GM19023 (cell line): ENCODE results near the gene CCDC188.

Source experiments
- ATAC-seq: cut with Tn5 transposase; IDR thresholded peaks from one replicate; pipeline ENCODE4 v1.9.1; 2021; ENCODE audit warnings: mild to moderate bottlenecking, moderate library complexity; ENCODE audit not compliant: unreplicated experiment

The CCDC188 gene

DNA sequence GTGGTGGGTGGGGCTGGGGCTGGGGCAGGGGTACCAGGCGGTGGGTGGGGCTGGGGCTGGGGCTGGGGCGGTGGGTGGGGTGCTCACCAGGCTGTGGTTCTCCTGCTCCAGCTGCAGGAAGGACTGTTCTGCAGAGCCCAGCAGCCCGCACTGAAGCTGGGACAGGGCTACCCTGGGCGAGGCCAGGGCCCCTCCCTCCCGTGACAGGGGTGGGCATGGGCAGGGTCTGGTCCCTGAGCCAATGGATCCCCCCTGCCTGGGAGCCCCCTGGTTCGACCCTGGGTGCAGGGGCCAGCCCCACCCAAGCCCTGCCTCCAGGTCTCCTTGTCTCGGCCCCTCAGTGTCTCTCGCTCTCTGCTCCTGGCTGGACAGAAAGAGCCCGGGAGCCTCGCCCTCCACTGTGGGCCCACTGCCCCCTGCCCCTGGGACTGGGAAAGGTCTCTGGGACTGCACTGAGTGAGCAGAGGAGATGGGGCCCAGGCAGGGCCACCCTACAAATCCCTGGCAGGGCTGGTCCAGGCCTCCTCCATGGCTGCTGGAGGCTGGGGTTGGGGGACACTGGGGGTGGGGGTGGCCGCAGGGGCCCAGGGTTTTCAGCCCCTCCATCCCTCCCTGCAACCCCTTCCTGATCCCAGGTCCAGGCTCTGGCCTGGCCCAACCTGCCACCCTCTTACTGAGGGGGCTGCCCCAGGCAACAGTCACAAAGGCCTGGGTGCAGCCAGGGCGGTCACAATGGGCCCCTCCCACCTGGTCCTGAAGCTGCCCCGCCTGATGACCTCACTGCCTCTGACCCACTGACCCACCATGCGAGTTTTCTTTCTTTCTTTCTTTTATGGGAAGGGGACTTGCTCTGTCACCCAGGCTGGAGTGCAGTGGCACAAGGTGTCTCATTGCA lies at the start of gene CCDC188:
TSS of gene CCDC188 (minus strand) at position 675 of the 895 bp plus-strand sequence. CDS start at position 606, 69 bp downstream.
- ATAC-seq = no peak

DNA sequence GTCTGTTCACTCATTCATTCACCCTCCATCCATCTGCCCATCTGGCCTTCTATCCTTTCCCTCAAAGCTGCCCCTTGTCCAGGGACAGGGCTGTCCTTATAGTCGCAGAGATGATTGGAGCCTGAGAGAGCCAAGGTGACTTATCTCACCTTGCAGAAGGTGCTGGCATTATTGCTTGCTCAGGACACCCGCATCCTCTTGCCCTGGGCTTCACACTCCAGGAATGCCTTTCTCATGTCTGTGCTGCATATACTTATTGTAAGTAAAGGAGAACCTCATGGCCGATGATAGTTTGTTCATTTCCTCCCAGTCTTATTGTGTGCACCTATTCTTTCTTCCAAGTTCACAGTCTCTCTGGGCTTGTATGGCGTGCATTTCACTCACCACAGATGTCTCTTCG lies 49.1 kb upstream of the CCDC188 start:
- no peak for ATAC-seq

DNA sequence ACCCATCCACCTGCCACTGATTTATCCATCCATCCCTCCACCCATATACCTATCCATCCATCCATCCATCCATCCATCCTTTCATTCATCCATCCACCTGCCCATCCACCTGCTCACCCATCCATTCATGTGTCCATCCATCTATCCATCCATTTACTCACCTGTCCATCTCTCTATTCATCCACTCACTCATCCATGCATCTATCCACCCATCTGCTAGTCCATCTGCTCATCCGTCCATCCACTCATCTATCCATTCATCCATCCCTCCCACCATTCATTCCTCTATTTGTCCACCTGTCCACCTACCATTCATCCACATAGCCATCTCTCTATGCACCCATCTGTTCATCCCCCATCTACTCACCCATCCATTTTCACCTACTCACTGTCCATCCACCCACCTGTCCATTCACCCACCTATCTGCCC lies 48.6 kb upstream of the CCDC188 start:
- ATAC-seq = no peak

DNA sequence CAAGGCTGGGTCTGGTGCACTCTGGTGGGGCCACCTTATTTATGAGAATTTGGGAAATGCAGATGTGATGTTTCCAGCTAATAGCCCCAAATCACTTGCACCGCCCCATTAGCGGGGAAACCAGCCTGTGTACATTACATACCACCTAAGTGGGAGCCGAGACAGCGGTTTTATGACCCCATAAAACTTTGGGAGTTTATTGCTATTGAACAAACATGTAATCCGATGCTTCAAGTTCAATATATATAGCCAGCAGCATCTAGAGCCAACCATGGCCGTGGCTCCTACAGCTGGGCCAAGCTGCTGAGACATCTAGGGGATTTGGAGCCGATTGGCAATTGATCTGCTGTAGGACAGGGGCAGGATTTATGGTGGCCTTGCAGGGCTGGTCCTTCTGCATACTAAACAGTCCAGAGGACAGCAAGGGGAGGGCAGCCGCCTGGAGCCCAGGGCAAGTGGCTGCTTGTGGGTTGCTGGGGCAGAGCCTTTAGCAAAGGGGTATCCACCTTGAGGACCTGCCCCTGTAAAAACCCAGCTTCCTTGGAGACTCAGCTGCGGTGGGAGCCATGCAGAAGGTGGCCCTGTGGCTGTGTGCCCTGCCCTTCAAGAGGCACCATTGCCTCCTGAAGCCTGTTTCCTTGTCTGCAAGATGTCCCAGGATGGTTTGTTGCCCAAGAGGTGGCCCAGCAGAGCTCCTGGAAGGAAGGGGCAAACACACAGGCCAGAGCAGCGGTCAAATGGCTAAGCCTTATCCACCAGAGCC lies 47.9 kb upstream of the CCDC188 start:
- ATAC-seq = no peak

DNA sequence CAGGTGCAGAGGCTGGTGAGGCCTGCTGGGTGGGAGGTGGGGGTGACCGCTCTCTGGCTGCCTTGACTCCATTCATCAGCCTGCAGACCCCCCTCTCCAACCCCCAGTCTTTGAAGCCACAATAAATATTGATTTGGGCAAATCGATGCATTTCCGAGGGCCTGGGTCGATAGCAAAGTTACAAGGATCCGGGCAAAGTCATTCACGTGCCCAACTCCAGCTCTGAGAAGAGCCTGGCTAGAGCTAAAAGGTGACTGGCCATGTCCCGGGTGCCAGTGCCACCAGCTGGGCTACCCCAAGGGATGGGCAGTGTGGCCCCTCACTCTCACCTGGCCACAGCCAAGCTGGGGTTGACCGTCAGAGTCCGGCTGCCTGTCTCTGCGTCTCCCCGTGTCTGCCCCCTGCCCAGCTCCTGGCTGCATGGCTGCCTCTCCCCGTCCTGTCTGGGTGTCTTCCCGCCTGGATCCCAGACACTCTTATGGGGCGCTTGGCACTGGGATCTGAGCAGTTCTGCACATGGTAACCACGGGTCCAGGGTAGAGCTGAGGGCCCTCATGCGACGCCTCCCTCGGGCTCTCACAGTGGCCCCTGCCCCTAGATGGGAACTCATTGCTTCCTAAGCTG lies 46.7 kb upstream of the CCDC188 start:
- ATAC-seq = no peak

DNA sequence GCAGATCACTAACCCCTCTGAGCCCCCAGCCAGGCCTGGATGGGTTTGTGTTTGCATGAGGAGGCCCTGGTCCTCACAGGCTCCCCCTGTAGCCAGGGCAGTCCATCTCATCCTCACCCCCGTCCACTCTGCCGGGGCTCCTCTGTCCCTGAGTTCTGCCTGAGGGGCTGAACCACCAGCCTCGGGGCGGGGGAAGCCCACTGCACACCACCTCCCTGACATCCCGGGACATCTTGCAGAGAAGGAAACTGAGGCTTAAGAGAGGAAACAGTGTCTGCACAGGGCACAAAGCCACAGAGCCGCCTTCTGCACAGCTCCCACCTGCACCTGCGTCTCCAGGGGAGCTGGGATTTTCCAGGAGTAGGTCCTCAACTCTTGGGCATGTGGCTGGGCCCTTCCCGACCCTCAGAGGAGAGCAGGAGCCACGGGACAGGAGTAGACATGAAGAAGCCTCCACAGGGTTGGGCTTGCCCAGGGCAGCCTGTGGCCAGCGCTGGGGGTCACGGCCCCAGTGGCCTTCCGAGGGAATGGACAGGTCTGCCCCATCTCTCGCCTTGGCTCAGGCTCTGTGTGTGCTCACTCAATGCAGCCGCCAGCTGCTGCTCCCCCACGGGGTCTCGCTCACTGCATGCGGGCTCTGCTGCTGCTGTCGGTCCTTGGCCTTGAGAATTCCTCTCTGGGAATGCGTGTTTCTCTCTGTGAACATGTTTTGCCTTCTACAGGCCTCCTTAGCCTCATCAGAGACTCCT lies 45.4 kb upstream of the CCDC188 start:
- ATAC-seq = no peak

DNA sequence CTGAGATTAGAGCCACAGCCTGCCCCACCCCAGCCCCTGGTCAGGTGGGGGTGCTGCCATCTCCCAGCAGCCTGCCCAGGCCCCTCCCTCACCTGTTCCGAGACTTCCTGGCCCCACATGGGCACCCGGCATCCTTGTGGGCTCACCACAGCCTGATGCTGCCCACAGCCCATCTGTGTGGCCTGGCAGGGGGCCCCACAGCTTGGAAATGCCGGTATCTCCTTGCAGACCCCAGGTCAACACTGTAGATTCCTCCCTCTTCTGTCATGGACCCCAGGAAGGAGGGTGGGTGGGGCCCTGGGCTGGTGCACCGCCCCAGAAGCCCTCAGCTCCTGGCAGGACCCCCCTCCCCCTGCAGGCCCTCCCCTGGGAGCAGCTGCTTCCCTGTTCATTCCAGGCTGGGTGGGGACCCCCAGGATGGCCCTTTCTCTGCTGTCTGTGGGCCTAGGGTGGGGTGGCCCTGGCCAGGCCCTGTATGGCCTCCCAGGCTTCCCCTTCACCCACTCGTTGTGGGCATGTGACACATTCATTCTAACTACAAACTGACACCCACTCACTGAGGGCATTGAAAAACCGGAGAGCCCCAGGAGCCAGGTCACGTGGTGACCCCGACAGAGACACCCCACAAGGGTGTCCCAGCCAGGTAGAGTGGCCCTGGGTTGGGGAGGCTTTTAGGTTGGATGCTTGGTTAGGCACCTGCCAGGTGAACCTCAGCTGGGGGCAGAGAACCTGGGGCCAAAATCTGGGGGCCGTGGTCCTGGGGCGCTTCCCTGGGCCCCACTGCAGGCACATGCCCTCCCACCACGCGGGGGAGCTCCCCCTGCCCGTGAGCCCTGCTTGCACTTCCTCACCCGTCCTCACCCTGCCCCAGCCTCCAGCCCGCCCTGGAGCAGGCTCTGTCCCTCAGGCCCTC lies 44.1 kb upstream of the CCDC188 start:
- no peak for ATAC-seq

DNA sequence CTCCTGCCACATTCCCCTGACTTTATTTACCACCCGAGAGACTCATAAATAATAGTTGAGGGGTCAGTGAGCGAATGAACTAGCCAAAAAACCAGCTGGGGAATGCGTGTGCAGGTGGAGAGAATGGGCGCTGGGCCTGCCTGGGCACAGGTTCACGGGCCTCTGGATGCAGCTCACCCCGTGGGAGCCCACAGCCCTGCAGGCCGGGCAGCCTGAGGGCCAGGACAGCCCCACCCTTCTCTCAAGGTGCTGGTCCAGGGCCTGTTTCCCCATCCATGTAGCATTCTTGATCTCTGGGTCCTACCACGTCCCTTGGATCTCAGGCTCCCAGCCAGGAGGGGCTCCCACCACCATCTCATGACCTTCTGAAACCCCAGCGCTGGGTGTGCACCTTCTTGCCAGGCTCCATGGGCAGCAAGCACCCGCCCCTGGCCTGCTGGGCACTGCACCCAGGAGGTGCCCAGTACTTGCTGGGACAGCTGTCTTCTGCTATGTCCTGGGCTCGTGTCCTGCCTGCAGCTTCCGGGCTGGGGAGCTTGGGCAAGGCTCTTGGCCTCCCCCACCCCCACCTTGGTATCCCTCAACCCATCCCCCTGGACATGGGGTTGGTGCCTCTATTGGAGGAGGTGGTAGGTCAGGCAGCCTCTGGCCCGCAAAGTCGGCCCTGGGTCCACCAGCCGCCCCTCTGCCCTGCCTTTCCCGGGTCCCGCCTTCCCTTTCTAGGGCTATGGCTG lies 43.1 kb upstream of the CCDC188 start:
- no peak for ATAC-seq

DNA sequence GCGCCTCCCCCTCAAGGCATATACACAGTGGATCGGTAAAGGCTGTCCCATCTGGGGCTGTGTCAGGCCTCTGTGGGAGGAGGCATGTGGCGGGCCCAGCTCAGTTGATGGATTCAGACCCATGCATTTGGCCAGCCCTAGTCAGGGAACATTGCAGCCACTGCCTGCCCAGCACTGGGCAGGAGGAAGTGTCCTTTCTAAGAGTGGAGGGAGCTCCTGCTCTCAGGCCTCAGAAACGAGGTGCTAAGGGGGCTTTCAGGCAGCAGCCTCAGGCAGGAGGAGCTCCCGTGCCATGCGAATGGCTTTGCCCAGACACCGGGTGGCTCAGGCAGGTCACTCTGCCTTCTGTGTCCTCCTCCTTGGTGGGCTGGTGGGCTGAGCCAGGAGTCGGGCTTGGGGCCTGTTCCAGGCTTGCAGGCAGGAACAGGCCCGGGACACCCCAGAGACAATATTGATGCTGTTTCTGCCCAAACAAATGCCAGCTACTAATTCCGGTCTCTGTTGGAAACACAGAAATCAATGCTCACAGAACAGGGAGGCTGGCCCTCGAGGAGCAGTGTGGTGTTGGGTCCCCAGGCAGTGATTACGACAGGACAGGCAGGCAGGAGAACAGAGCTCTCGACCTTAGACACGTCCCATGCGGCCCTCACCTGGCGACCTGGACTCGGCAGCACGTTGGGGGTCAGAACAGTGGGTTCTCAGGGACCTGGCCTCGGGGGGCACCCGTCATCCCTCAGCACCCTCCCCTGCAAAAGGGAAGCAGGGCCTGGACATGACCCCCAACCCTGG lies 42.3 kb upstream of the CCDC188 start:
- no peak for ATAC-seq

DNA sequence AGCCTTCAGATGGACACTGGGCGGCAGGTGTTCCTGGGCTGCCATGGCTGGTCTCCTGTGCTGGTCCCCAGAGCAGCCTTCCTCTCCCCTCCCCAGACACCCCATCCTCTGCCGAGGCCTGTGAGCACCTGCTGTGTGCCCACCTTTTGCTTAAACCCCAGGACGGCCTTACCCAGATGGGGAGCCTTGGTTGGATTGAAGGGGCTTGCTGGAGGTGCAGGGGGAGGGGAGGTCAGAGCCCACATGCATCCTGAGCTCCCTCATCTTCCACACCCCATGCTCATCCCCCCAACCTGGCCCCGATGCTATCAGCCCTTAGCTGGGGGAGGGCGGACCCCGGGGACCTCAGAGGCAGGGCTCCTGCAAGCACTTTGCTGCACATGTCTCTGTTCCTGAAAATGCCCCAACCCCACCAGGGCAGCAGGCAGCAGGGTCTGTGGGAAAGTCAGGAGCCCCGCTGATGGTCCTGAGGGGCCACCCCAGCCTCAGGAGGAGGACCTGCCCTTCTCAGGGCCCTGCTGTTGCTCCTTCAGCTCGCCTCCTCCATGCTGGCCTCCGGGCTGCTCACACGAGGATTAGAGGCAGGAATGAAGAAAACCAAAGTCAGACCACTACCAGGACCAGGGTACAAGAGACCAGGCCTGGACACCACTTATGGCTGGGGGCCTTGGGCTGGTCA lies 41.6 kb upstream of the CCDC188 start:
- ATAC-seq = no peak

DNA sequence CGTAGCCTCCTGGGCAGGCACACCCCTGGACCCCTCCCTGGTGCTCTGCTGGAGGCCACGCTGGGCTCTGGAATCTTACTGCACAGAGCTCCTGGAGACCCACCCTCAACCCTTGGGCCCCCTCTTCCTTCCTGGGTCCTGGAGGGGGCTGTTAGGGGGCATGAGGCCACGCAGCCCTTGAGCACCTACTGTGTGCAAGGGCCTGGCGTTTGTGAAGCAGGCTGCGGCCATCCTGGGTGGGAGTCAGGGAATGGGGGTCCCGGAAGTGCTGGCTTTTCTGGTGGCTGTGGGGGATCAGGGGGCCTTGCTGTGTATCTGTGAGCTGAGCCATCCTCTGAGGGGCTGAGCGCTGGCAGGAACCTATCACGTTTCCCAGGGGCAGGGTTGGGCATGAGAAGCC lies 40.9 kb upstream of the CCDC188 start:
- ATAC-seq = no peak

DNA sequence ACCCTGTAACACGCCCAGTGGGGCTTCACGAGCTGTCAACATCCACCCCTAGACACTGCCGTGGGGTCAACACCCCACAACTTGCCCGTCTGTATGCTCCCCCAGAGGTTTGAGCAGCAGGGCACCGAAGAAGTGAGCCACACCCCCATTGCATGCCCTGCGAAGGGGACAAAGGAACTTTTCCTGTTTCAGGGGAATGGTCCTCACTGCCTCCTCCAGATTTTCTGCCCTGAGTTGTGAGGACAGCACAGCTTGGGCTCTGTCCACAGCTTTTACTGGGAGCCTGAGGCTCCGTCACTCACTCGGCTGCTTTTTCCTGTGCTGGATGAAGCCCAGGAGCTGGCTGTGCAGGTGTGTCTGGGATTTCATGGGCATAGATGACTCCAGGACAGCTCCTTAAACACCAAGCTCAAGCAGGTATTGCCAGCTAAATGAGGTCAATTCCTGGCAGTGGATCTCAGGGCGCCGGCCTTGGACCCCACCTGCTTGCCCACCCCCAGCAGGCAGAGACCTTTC lies 40.2 kb upstream of the CCDC188 start:
- no peak for ATAC-seq

DNA sequence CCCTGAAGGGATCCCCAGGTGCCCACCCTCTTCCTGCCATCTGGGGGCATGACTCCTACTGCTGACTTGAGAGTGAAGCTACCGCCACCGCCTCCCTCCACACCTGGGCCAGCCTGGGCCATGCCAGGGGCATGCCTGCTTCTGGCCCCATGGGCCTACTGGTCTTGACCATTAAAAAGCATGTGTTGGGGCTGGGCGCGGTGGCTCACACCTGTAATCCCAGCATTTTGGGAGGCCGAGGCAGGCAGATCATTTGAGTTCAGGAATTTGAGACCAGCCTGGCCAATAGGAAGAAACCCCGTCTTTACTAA lies 37.7 kb upstream of the CCDC188 start:
- no peak for ATAC-seq

DNA sequence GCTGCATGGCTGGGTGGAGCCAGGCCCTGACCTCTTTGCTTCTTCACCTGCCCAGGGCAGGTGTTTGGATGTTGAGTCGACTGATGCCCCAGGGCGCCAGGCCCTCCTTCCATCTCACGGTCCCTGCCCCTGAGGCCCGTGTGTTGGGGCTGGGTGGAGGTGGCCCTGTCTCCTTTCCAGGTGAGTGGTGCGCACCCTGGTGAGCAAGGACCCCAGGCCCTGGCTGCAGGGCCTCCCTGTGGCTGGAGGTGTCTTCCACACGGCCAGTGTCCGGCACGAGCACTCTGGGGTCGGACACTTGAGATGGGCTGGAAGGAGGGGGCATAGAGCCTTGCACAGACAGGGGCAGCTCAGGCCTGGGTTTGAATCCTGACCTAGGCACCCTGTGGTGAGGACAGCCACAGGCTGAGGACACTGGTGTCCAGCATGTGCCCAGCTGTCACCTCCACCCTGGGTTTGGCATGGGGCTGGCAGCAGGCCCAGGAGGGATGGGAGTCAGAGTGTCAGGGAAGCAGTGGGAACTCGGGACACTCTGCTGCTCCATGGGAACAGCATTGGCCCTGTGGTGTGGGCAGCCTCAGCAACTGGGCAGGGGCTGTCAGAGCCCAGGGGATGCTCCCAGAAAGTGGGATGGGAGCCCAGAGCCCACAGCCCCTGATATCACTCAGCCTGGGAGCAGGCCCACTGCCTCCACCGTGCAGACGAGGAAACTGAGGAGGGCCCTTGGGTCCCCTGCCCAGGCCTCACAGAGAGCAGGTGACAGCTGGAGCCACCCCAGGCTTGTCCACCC lies 37.1 kb upstream of the CCDC188 start:
- no peak for ATAC-seq

DNA sequence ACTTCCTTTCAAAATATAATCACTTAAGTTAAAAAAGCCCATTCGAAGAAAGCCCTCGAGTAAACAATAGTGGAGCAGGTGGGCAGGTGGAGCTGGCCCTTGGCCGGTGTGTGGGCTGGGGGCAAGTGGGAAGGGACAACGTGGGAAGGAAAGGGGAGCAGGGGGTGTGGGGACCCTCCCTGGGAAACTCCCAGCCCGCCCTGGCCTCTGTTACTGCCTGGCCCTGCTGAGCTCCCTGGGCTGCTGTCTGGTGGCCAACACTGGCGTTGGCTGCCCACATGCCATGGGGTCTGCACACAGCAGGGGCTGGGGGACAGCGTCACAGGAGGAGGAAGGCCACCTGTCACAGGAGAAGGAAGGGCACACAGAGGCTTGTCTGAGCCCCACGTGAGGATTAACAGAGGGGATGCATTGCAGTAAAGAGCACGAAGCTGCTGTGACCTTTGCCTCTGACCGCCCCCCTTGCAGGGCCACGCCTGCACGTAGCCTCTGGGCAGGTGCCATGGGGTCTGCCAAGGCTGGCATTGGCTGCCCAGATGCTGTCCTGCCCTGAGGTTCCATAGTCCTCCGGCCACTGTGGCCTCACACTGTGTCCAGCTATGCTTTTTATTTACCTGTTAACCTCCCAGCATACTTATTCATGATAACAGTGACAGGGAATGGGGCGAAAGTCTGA lies 36.2 kb upstream of the CCDC188 start:
- no peak for ATAC-seq

DNA sequence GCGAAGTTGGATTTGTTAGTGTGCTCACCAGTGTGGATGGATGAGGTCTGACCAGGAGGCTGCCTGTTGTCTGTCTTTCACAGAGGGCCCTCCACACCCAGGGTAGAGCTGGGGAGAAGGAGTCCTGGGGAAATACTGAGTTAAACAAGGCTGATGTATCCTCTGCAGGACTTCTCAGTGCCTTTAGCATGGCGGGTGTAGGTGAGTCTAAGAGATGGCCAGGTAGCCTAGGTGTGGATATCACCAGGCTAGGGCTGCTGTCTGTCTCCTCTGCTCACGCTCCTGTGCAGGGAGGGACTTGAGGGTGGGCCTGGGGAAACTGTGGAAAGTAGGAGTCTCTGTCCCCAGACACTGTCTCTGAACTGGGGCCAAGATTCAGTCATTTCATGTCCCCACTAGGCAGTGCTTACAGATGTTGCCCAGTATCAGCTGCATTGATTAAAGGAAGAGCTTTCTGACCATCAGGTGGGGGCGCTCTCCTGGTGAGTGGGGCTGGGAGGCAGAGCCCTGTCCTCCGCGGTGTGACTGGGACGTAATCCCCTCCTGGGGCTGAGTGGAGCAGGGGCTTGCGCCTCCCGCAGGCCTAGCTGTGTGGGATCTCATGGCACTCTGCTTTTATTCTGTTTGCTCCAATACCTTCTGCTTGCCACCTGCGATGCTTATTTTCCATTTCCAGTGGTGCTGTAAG lies 35.5 kb upstream of the CCDC188 start:
- ATAC-seq = no peak
